CD4-positive, alpha-beta T cell treated with Interleukin-15 for 4 hours (primary cell): ENCODE measurements around the gene TM6SF1.
"Not testable (repeated sequence)": the region's sequence is repeated elsewhere in the genome, so short reads cannot be mapped to it uniquely, and the experiment has no call there.

ENCODE experiments used
- DNase-seq: peaks from one replicate; pipeline ENCODE4 v3.0.0-alpha.2; 2020; ENCODE audit warnings: low spot score

TM6SF1 gene

DNA sequence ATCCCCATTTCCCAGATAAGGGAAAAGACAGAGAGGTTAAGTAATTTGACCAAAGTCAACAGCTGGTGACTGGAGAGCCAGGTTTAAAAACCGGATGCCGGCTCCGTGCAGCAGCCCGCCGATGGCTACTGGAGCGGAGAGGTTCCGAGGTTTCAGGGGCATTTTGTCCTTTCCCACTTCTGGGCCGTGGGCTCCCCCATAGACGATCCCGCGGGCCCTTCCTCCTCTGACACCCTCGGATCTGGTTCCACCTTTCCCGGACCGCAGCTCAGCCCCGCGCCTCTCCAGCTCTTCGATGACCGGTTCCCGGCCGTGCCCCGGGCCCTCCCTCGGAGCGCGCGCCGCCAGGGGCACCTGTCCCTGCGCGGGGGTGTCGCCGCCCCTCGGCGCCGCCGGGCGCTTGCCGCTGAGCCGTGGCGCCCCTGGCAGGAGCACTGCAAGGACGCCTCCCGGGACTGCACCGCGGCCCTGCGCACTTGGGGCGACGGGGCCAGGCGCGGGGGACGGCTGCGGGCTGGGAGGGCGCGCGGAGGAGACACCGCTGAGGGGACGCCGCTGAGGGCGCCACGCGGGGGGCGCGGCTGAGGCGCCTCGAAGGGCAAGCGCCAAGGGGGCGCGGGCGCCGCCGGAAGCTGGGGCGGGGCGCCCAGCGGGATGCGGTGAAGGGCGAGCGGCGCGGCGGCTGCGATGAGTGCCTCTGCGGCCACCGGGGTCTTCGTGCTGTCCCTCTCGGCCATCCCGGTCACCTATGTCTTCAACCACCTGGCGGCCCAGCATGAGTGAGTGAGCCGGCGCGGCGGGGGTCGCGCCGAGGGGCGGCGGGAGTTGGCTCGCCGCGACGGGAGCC lies at the start of gene TM6SF1:
TM6SF1 (plus strand) TSS at position 652 of the 847 bp plus-strand sequence; CDS start at position 688, 36 bp downstream.
- DNase-seq = no peak

- DNase-seq = no peak
These were observed 49.6 kb upstream of the TM6SF1 start for GRCh38 chr15:83057696-83058376.

DNA sequence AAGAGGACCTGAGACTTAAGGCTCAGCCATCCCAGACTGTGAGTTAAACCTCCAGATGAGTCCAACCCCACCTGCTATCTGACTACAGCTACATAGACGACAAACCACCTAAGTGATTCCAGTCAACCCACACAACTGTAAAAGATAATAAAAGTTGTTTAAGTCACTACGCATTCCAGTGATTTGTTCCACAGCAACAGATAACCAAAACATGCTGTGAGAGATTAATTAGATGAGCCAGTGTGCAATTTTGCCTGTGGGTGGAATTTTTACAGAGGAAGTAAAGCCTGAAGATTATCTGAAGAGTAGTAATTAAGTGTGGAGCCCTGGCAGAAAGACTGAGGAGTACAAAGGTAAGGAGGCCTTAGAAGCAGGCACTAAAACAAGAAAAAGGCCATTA lies 45.8 kb upstream of the TM6SF1 start:
- DNase-seq = no peak

GRCh38 chr15:83062768-83063180 lies 44.7 kb upstream of the TM6SF1 start:
- no peak for DNase-seq

DNA sequence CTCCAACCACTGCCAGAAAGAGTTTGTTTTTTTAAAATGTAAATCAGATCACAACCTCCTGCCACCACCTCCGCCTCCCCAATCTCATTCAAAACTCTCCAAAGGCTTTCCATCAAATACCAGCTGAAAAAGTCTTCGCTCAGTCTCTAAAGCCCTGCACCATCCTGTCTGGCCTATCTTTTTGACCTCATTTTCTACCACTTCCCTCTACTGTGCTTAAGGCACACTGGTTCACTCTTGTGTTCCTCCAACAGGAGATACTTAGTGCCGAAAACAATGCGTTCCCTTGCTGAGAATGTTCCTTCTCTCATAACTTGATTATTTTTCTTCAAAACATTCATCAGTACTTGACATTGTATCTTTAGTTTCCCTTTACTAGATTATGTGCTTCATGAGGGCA lies 43.9 kb upstream of the TM6SF1 start:
- DNase-seq = no peak

DNA sequence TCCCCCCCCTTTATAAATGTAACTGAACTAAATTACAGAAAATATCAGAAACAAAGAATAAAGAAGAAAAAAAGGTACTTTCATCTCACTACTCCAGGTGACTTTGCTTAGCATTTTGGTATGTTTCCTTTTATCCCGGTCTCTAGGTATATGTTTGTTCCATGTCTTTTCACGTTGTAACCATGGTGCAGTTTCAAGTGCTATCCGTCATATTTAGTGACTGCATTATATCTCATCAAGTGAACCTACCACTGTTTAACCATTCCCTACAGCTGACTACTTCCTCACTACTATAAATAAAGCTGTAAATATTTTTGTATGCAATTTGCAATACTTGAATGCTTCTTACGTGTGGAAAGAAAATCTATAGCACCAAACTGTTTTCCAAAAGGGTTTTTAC lies 42.6 kb upstream of the TM6SF1 start:
- DNase-seq = no peak

GRCh38 chr15:83065431-83065830 lies 42.0 kb upstream of the TM6SF1 start:
- DNase-seq = no peak

DNA sequence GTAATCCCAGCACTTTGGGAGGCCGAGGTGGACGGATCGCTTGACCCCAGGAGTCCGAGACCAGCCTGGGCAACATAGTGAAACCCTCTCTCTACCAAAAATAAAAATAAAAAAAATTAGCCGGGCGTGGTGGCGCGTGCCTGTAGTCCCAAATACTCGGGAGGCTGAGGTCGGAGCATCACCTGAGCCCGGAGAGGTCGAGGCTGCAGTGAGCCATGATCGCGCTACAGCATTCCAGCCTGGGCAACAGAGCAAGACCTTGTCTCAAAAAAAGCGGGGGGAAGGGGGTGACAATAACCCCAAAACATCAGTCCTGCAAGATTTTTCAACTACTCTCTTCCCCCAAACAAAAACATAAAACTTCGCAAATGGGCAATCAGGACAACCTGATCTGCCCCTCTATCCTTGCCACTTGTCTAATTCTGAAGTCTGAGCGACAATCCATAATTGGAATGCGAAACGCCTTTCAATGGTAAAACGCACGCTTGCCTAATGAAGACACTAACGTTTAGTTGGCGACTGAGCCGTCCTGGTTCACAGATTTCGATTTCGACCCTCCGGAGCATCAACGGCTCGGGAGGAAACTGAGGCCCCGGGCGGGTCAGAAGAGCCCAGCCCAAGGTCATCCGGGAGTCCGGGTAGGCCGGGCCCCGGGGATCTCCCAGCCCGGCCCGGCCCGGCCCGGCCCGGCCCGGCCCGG lies 41.3 kb upstream of the TM6SF1 start:
- DNase-seq = no peak

GRCh38 chr15:83066734-83067637 lies 40.5 kb upstream of the TM6SF1 start, which contains the start of gene BTBD1:
Gene BTBD1, minus strand, starts transcription at chr15:83067252. Its CDS starts 101 bp downstream, at chr15:83067151.
- DNase-seq = peak; percentile 83

- DNase-seq = no peak
These were observed 39.8 kb upstream of the TM6SF1 start for GRCh38 chr15:83067638-83067962.

GRCh38 chr15:83068054-83068453 lies 39.4 kb upstream of the TM6SF1 start:
- DNase-seq = no peak

DNA sequence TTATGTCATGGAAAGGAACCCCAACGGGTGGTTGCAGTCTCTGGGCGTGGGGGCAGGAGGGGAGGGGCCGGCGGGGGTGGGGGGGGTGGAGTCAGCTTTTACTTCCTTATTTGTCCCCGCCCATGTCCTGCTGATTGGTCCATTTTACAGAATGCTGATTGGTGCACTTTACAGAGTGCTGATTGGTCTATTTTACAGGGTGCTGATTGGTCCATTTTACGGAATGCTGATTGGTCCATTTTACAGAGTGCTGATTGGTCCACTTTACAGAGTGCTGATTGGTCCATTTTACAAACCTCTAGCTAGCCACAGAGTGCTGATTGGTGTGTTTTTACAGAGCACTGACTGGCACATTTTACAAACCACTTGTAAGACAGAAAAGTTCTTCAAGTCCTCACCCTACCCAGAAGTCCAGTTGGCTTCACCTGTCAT lies 38.2 kb upstream of the TM6SF1 start:
- peak; percentile 58 for DNase-seq

DNA sequence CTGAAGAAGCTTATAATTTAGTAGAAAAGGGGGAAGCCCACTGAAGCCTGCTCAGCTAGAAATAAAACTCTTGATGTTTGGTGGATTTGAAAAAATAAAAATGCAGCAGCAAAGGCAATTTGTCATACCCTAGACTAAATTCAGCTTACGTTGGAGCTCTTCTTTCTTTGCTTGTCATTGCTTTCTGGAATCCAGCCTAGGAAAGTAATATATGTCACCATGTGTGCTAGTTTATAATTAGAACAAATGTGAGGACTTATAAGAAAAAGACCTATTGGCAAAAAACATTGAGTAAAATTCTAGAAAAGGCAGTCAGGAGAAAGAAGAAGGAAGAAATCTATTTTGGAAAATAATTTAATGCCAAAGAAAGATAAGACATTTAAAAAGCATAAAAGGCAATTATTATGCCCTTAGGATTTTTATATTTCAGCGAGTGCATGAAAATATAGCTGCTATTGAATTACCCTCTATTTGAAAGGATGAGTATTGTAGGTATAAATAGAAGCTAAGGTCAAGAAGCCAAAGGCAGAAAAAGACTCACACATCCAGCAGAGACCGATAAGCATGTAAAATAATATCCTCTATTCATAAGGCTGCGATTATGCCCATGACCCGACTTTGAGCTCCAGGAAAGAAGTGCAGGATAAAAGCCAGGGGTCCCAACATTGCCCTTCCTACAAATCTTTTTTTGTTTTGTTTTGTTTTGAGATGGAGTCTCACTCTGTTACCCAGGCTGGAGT lies 29.8 kb upstream of the TM6SF1 start:
- no peak for DNase-seq

- DNase-seq = no peak
These were observed 28.7 kb upstream of the TM6SF1 start for GRCh38 chr15:83078712-83079111.

DNA sequence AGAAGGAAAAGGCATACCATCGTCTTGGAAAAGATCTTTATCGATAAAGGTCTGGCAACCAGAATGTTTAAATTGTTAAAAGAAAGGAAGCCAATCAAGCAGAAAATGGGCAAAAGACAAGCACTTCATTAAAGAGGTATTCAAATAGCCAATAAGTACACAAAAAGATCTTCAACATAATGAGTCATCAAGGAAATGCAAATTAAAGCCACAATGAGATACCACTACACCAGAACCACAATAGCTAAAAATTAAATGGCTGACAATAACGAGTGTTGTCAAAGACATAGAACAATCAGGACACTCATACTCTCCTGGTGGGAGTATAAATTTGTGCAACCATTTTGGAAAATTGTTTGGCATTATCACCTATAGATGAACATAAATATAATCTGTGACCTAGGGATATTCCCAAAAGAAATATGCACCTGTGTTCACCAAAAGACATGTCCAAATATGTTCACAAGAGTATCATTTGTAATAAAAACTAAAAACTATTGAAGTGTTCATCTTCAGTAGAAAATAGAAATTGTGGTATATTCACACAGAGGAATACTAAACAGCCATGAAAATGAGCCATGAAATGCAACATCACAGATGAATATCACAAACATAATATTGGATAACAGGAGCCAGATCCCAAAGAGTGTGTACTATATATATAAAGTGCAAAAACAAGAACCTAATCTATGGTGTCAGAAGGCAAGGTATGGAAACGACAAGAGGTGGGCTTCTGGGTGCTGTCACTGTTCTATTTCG lies 26.0 kb upstream of the TM6SF1 start:
- no peak for DNase-seq

- no peak for DNase-seq
These were observed 24.6 kb upstream of the TM6SF1 start for GRCh38 chr15:83082730-83083386.

DNA sequence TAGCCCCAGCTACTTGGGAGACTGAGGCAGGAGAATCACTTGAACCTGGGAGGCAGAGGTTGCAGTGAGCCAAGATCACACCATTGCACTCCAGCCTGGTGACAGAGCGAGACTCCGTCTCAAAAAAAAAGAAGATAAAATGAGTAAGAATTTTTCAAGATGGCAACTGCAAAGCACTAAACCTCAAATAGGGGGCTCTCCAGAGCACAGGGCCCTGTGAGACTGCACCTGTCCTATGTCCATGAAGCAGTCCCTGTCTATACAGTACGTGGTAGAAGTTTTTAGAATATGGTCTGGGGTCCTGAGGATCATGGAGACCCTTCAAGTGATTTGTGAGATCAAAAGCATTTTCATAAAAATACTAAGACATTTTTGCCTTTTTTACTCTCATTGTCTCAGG lies 22.0 kb upstream of the TM6SF1 start:
- not testable (repeated sequence) for DNase-seq

DNA sequence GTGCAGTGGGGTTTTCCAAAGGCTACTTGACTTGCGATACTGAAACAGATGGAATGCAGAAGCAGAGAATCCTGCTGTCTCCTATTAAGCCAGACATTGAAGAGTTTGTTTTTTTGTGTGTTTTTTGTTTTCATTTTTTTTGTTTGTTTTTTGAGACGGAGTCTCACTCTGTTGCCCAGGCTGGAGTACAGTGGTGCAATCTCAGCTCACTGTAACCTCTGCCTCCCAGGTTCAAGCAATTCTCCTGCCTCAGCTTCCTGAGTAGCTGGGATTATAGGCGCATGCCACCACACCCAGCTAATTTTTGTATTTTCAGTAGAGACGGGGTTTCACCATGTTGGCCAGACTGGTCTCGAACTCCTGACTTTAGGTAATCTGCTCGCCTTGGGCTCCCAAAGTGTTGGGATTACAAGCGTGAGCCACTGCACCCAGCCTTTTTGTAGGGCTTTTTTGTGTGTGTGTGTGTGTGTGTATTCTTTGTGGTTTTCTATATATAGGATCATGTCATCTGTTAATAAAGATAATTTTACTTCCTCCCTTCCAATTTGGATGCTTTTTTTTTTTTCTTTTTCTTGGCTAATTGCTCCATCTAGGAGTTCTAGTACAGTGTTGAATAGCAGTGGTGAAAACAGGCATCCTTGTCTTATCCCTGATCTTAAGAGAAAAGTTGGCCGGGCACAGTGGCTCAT lies 21.4 kb upstream of the TM6SF1 start:
- DNase-seq = not testable (repeated sequence)

GRCh38 chr15:83087576-83087975 lies 19.9 kb upstream of the TM6SF1 start:
- DNase-seq = no peak
